GM11168 (cell line): Measurements from ENCODE around the gene TBC1D13.

Source experiments
- in situ Hi-C: fragments of 300-500 bp; cut with MboI; formaldehyde crosslinking; loops from one replicate; pipeline ENCODE4 v1.12.0; 2022; ENCODE audit warnings: low sequenced_read_pairs; ENCODE audit not compliant: unreplicated experiment

TBC1D13 gene

GRCh38 chr9:128818839-128819715 lies 32.0 kb downstream of the TBC1D13 start:
- in situ Hi-C loops, result no loop called here

GRCh38 chr9:128819716-128820664 lies 32.9 kb downstream of the TBC1D13 start:
- in situ Hi-C loops, result no loop called here

- in situ Hi-C loops, result no loop called here
Observed at GRCh38 chr9:128820665-128821583, 33.9 kb downstream of the TBC1D13 start.

GRCh38 chr9:128821584-128822406 lies 34.7 kb downstream of the TBC1D13 start:
- in situ Hi-C loops, result no loop called here

- in situ Hi-C loops, result no loop called here
Observed at GRCh38 chr9:128822407-128823042, 35.5 kb downstream of the TBC1D13 start.

- in situ Hi-C loops, result no loop called here
Observed at GRCh38 chr9:128823362-128823902, 36.4 kb downstream of the TBC1D13 start.

GRCh38 chr9:128823903-128824406 lies 36.9 kb downstream of the TBC1D13 start:
- in situ Hi-C loops, result no loop called here

GRCh38 chr9:128824911-128825310 lies 37.9 kb downstream of the TBC1D13 start:
- in situ Hi-C loops, result no loop called here

GRCh38 chr9:128825923-128826700 lies 39.1 kb downstream of the TBC1D13 start:
- in situ Hi-C loops, result no loop called here

GRCh38 chr9:128828267-128828666 lies 41.2 kb downstream of the TBC1D13 start:
- in situ Hi-C loops, result no loop called here

GRCh38 chr9:128828719-128829452 lies 41.8 kb downstream of the TBC1D13 start:
- in situ Hi-C loops, result no loop called here

GRCh38 chr9:128829477-128830251 lies 42.6 kb downstream of the TBC1D13 start, which contains the start of gene SPOUT1:
Gene SPOUT1 (minus strand): TSS chr9:128829794. CDS start chr9:128829780, 14 bp downstream.
- in situ Hi-C loops, result no loop called here

GRCh38 chr9:128833696-128834095 lies 46.6 kb downstream of the TBC1D13 start:
- in situ Hi-C loops, result no loop called here

- in situ Hi-C loops, result no loop called here
Observed at GRCh38 chr9:128835246-128836210, 48.5 kb downstream of the TBC1D13 start.
